HUES48 (cell line): ENCODE measurements around the gene CGNL1.

Experiments used
- H3K27ac ChIP-seq: one replicate; pipeline ENCODE4 v1.7.0; 2013; ENCODE audit warnings: low read depth, low read length, inconsistent platforms
- H3K27me3 ChIP-seq: 2 replicates; pipeline ENCODE4 v1.6.1; 2013; ENCODE audit warnings: mild to moderate bottlenecking, low read length; ENCODE audit not compliant: control insufficient read depth, insufficient read depth
- H3K36me3 ChIP-seq: 2 replicates; pipeline ENCODE4 v1.6.1; 2013; ENCODE audit warnings: low read length; ENCODE audit not compliant: control insufficient read depth, insufficient read depth
- H3K4me1 ChIP-seq: 2 replicates; pipeline ENCODE4 v1.6.1; 2013; ENCODE audit warnings: mild to moderate bottlenecking, low read length; ENCODE audit not compliant: control insufficient read depth, insufficient read depth
- H3K4me3 ChIP-seq: 2 replicates; pipeline ENCODE4 v1.5.1; 2013; ENCODE audit warnings: mild to moderate bottlenecking, low read depth, low read length
- H3K9ac ChIP-seq: 2 replicates; pipeline ENCODE4 v1.6.1; 2013; ENCODE audit warnings: mild to moderate bottlenecking, low read depth, low read length, moderate library complexity
- H3K9me3 ChIP-seq: 2 replicates; pipeline ENCODE4 v1.6.1; 2013; ENCODE audit warnings: low read length; ENCODE audit not compliant: control insufficient read depth, insufficient read depth

CGNL1 gene

DNA sequence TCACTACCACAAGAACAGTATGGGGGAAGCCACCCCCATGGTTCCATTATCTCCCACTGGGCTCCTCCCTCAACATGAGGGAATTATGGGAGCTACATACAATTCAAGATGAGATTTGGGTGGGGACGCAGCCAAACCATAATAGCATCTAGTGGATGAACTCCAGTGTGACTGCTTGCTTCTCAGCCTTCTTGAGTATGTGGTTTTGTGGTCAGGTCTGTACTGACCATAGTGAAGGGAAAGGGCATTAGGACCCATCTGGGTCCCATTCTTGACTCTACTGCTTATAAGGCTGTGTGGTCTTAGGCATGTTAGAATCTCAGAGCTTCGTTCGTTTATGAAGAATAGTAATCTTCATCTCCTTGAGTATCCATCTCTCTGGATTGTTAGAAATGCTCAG is 81.4 kb downstream of the CGNL1 start:
- Histone ChIP-seq H3K36me3 (peaks cover 90% of the 10 kb centered on the region), H3K27me3 (no peaks in the 10 kb centered on the region), H3K27ac (no peak overlapping the region), H3K9me3 (no peaks in the 10 kb centered on the region), H3K4me3 (no peak overlapping the region), H3K9ac (no peak overlapping the region), H3K4me1 (no peaks in the 10 kb centered on the region)

DNA sequence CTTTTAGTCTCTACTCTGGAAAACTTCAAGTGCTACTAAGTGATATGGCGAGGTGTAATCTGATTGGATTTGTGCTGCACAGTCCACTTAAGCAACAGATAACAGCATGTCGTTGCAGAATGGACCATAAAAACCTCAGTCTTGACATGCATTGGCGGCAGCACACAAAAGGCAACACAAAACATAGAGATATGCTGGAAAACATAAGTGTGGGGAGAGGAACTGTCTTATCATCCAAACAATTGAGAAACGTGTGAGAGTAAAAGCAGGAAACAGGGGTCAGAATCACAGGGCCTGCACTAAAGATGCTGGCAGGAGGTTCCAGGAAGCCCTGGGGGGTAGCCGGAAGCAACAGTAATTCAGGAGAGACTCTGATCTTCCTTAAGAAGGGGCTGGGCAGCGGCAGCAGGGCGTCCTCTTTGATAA is 82.1 kb downstream of the CGNL1 start:
- Histone ChIP-seq H3K4me1 (no peaks in the 10 kb centered on the region), H3K36me3 (peaks cover 90% of the 10 kb centered on the region), H3K4me3 (no peak overlapping the region), H3K9ac (no peak overlapping the region), H3K9me3 (no peaks in the 10 kb centered on the region), H3K27ac (no peak overlapping the region), H3K27me3 (no peaks in the 10 kb centered on the region)

DNA sequence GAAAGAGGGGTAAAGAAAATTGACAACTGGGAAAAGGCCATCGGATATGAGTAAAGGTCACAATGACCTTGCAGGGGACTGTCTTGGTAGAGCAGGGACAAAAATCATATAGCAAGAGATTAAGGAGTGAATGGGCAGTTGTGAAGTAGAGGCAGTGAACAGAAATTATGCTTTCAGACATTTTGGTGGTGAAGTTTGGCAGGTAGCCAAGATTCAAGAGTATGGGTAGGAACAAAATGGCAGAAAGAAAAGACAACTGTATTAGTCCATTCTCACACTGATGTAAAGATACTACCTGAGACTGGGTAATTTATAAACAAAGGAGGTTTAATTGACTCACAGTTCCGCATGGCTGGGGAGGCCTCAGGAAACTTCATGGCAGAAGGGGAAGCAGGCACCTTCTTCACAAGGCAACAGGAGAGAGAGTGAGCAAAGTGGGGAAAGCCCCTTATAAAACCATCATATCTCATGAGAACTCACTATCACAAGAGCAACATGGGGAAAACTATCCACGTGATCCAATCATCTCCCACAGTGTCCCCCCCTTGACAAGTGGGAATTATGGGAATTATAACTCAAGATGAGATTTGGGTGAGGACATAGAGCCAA is 84.0 kb downstream of the CGNL1 start:
- H3K9me3 ChIP-seq, result no peaks in the 10 kb centered on the region
- no peaks in the 10 kb centered on the region for H3K4me1 ChIP-seq
- H3K4me3 ChIP-seq, result no peak overlapping the region
- no peak overlapping the region for H3K27ac ChIP-seq
- H3K36me3 ChIP-seq, result peaks cover 76% of the 10 kb centered on the region
- no peak overlapping the region for H3K9ac ChIP-seq
- H3K27me3 ChIP-seq, result no peaks in the 10 kb centered on the region

DNA sequence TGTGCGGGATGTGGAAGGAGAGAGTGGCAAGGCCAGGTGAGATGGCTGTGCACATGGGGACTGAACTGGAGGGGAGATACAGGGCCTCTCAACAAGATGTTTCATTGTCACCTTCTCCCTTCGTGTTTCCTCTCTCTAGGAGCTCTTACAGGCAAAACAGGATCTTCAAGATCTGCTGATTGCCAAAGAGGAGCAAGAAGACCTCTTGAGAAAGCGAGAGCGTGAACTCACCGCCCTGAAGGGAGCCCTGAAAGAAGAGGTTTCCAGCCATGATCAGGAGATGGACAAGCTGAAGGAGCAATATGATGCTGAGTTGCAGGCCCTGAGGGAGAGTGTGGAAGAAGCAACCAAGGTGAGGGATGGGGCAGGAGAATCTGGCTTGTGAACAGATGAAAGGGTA is 85.2 kb downstream of the CGNL1 start:
- H3K9me3 ChIP-seq, result no peaks in the 10 kb centered on the region
- H3K27ac ChIP-seq, result no peak overlapping the region

DNA sequence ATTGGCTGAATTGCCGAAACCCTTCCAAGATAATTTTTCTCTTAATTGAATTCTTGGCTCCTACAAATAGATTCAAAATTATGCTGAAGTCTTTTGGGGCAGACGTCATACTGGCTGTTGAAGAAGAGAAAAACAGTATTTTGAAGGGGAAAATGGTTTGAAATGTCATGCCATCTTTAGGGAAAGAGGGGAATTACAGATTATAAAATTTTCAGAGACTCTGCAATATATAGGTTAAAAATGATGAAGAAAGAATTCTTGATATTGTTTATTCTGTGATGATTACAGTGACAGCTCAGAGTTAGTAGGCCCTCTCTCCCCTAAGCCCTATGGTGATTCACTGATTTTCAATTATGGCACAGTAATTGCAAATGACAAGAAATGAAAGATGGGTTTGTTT is 86.1 kb downstream of the CGNL1 start:
- Histone ChIP-seq H3K4me1 (no peaks in the 10 kb centered on the region), H3K4me3 (no peak overlapping the region), H3K9ac (no peak overlapping the region), H3K27me3 (no peaks in the 10 kb centered on the region), H3K36me3 (peaks cover 73% of the 10 kb centered on the region), H3K9me3 (no peaks in the 10 kb centered on the region), H3K27ac (no peak overlapping the region)

More for the DNA sequence above, 85.2 kb downstream of the CGNL1 start:
- H3K4me1 ChIP-seq, result no peaks in the 10 kb centered on the region
- no peak overlapping the region for H3K9ac ChIP-seq
- H3K27me3 ChIP-seq, result no peaks in the 10 kb centered on the region
- peaks cover 73% of the 10 kb centered on the region for H3K36me3 ChIP-seq
- H3K4me3 ChIP-seq, result no peak overlapping the region

DNA sequence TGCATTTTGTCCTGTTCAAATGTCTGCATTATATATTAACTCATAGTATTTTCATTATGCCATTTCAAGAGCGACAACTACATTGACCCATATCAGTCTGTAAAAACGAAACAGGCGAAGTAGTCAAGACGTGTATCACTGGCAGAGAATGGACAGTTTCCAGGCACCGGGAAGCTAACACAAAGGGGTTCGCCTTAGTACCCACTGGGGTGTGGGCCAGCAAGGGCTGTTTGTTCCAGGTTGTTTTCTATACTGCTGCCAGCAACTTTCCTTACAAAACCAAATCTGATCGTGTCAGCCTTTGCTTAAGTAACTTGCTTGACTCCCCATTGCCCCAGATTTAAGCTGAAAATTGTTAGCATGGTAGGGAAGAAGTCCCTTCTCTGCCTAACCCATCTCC is 87.1 kb downstream of the CGNL1 start:
- H3K9ac ChIP-seq, result no peak overlapping the region
- peaks cover 66% of the 10 kb centered on the region for H3K36me3 ChIP-seq
- H3K27ac ChIP-seq, result no peak overlapping the region
- H3K4me3 ChIP-seq, result no peak overlapping the region
- no peaks in the 10 kb centered on the region for H3K27me3 ChIP-seq
- no peaks in the 10 kb centered on the region for H3K4me1 ChIP-seq
- no peaks in the 10 kb centered on the region for H3K9me3 ChIP-seq

DNA sequence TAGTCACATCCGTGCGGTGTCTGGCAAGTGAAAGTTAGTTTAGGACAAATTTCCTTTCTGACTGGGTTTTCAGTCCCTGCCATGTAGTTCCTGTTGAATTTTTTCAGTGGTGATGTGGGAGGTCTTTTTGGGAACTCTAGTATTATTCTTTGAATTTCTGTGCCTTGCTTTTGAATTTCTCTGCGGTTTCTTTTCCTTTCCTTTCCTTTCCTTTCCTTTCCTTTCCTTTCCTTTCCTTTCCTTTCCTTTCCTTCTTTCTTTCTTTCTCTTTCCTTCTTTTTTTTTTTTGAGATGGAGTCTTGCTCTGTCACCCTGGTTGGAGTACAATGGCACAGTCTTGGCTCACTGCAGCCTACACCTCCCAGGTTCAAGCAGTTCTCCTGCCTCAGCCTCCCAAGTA is 88.2 kb downstream of the CGNL1 start:
- Histone ChIP-seq H3K9me3 (no peaks in the 10 kb centered on the region), H3K4me3 (no peak overlapping the region), H3K4me1 (no peaks in the 10 kb centered on the region), H3K36me3 (peaks cover 56% of the 10 kb centered on the region), H3K9ac (no peak overlapping the region), H3K27me3 (no peaks in the 10 kb centered on the region), H3K27ac (no peak overlapping the region)

DNA sequence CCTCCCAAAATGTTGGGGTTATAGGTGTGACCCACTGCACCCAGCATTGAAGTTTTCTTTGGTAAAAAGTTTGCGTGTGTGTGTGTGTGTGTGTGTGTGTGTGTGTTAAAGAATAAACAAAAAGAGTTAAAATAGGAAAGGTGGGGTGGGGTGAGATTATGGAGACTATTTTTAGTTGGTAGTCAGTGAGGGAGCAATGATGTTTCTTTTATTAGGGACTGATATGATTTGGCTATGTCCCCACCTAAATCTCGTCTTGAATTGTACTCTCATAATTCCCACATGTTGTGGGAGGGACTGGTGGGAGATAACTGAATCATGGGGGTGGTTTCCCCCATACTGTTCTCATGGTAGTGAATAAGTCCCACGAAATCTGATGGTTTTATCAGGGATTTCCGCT is 92.2 kb downstream of the CGNL1 start:
- Histone ChIP-seq H3K4me1 (no peaks in the 10 kb centered on the region), H3K27me3 (no peaks in the 10 kb centered on the region), H3K4me3 (no peak overlapping the region), H3K27ac (no peak overlapping the region), H3K9me3 (no peaks in the 10 kb centered on the region), H3K36me3 (peaks cover 26% of the 10 kb centered on the region), H3K9ac (no peak overlapping the region)

DNA sequence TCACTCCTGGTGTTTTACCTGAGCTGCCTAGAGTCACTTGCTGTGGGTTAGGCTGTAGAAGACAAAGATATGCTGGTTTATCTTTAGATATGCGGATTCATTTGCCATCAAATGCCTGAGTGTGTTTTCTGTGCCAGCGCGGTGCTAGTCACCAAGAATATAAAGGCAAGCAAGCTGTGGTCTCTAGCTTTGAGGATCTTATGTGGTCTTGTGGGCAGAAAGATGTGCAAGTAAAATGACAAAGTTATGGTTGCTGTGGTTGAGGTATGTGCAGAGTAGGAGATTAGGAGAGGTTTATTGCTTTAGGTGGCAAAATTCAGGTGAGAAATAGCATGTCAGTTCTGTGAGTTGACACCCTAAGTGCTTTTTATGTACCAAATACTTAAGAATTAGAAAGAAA is 94.2 kb downstream of the CGNL1 start:
- Histone ChIP-seq H3K27me3 (no peaks in the 10 kb centered on the region), H3K36me3 (peaks cover 27% of the 10 kb centered on the region), H3K4me3 (no peak overlapping the region), H3K4me1 (no peaks in the 10 kb centered on the region; the same call in 1 of the 2 replicates), H3K9ac (no peak overlapping the region), H3K27ac (no peak overlapping the region), H3K9me3 (no peaks in the 10 kb centered on the region)

DNA sequence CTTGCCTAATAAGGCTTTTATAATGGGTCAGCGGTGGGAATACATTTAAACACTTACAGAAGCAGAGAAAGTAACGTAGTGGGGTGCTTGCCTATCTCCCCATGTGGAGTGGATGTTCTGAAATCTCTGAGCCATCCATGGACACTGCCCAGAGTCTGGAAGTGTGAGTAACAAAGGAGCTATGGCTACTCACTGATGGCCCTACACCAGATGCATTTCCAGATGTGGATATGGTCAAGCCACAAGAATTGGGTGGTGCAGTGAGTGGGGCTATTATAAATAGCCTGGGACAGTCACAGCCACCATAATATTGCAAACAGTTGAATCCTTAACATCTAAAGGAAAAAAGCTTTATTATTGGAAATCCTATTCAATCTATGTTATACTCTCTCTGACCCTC is 96.6 kb downstream of the CGNL1 start:
- peaks cover 11% of the 10 kb centered on the region for H3K36me3 ChIP-seq

DNA sequence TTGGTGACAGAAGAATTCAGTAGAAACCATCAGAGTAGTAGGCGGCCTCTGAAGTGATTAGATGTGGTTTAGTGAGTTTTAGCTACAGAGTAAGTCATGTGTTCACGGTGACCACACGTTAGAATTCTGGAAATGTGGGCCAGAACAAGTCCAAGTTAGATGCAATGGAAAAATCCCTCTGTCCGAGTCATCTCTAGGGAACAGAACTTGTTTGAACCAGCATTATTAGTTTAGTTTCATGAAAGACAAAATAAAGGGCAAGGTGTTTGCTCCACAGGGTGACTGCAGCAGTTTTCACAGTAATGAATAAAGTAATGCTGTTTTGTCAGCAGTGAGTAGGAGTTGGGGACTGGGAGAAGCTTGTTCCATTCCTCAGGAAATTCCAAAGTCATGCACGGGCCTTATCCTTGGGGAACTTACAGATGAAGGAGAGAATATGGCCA is 100.2 kb downstream of the CGNL1 start:
- Histone ChIP-seq H3K9me3 (no peaks in the 10 kb centered on the region), H3K4me1 (peaks cover 23% of the 10 kb centered on the region), H3K27me3 (no peaks in the 10 kb centered on the region), H3K4me3 (no peak overlapping the region), H3K9ac (no peak overlapping the region), H3K36me3 (peaks cover 15% of the 10 kb centered on the region), H3K27ac (no peak overlapping the region)

More for the DNA sequence above, 96.6 kb downstream of the CGNL1 start:
- Histone ChIP-seq H3K4me3 (no peak overlapping the region), H3K27me3 (no peaks in the 10 kb centered on the region), H3K27ac (no peak overlapping the region), H3K9ac (no peak overlapping the region), H3K4me1 (peaks cover 14% of the 10 kb centered on the region), H3K9me3 (no peaks in the 10 kb centered on the region)
